GM19023 (cell line): ENCODE measurements around the gene P2RY4.
"Not testable (repeated sequence)": the region's sequence is repeated elsewhere in the genome, so short reads cannot be mapped to it uniquely, and the experiment has no call there.

Experiments used
- ATAC-seq: cut with Tn5 transposase; IDR thresholded peaks from one replicate; pipeline ENCODE4 v1.9.1; 2021; ENCODE audit warnings: mild to moderate bottlenecking, moderate library complexity; ENCODE audit not compliant: unreplicated experiment

The P2RY4 gene

GRCh38 chrX:70244881-70245280, 15.1 kb downstream of the P2RY4 start:
- no peak for ATAC-seq

GRCh38 chrX:70243601-70244000, 16.4 kb downstream of the P2RY4 start:
- not testable (repeated sequence) for ATAC-seq

GRCh38 chrX:70241501-70241900, 18.5 kb downstream of the P2RY4 start:
- no peak for ATAC-seq

GRCh38 chrX:70240751-70241150, 19.3 kb downstream of the P2RY4 start:
- ATAC-seq = no peak

GRCh38 chrX:70234355-70234754, 25.6 kb downstream of the P2RY4 start, which contains the start of gene AWAT1:
Gene AWAT1, plus strand, starts transcription at chrX:70234655. Its CDS starts 41 bp downstream, at chrX:70234696.
- ATAC-seq = no peak

- ATAC-seq = no peak
Measured at GRCh38 chrX:70231666-70232065, 28.3 kb downstream of the P2RY4 start.

- ATAC-seq = no peak
Measured at GRCh38 chrX:70226687-70227086, 33.3 kb downstream of the P2RY4 start.

GRCh38 chrX:70226048-70226447, 34.0 kb downstream of the P2RY4 start:
- ATAC-seq = no peak

- ATAC-seq = no peak
Measured at GRCh38 chrX:70219938-70220764, 39.9 kb downstream of the P2RY4 start.

GRCh38 chrX:70209570-70209969, 50.4 kb downstream of the P2RY4 start:
- ATAC-seq = not testable (repeated sequence)

GRCh38 chrX:70208479-70208878, 51.5 kb downstream of the P2RY4 start:
- no peak for ATAC-seq
